ENCODE measurements around the gene CD44. TPM values are rescaled to one million over a fixed set of nuclear protein-coding genes. Genes with fewer than 3 reads are reported as not detected.

The CD44 gene
- total RNA-seq, 1 donor = 647 TPM

GRCh38 chr11:35173616-35174566, 34.9 kb downstream of the CD44 start:
- no peak for TF ChIP-seq CTCF (IDR thresholded peaks at IDR 0.05; ENCODE audit: insufficient read depth, low read depth, low read length)
- H3K4me3 ChIP-seq (ENCODE audit: low read depth, low read length) = no peak overlapping the region
- DNase-seq (ENCODE audit: low read depth) = no peak

- no peak for TF ChIP-seq CTCF (IDR thresholded peaks at IDR 0.05; ENCODE audit: insufficient read depth, low read depth, low read length)
- no peak overlapping the region for H3K4me3 ChIP-seq (ENCODE audit: low read depth, low read length)
- peak; percentile 83 for DNase-seq (ENCODE audit: low read depth)
Measured at GRCh38 chr11:35174666-35175065, 35.7 kb downstream of the CD44 start.

GRCh38 chr11:35177370-35177769, 38.4 kb downstream of the CD44 start:
- no peak for DNase-seq (ENCODE audit: low read depth)
- TF ChIP-seq CTCF (IDR thresholded peaks at IDR 0.05; ENCODE audit: insufficient read depth, low read depth, low read length) = no peak

GRCh38 chr11:35178067-35178805, 39.3 kb downstream of the CD44 start:
- DNase-seq (ENCODE audit: low read depth) = peak; percentile 51
- no peak for TF ChIP-seq CTCF (IDR thresholded peaks at IDR 0.05; ENCODE audit: insufficient read depth, low read depth, low read length)
- no peak overlapping the region for H3K4me3 ChIP-seq (ENCODE audit: low read depth, low read length)

More at GRCh38 chr11:35177370-35177769, 38.4 kb downstream of the CD44 start:
- no peak overlapping the region for H3K4me3 ChIP-seq (ENCODE audit: low read depth, low read length)

- no peak overlapping the region for H3K4me3 ChIP-seq (ENCODE audit: low read depth, low read length)
- DNase-seq (ENCODE audit: low read depth) = no peak
- no peak for TF ChIP-seq CTCF (IDR thresholded peaks at IDR 0.05; ENCODE audit: insufficient read depth, low read depth, low read length)
Measured at GRCh38 chr11:35178873-35179272, 39.9 kb downstream of the CD44 start.

GRCh38 chr11:35179466-35180135, 40.6 kb downstream of the CD44 start:
- no peak for TF ChIP-seq CTCF (IDR thresholded peaks at IDR 0.05; ENCODE audit: insufficient read depth, low read depth, low read length)
- no peak for DNase-seq (ENCODE audit: low read depth)
- H3K4me3 ChIP-seq (ENCODE audit: low read depth, low read length) = no peak overlapping the region

All from fibroblast of villous mesenchyme (primary cell).